Measurements from ENCODE around the gene GLB1L.
A peak's percentile ranks its signal among the peaks of the same experiment; 100 is the strongest.

GLB1L gene

DNA sequence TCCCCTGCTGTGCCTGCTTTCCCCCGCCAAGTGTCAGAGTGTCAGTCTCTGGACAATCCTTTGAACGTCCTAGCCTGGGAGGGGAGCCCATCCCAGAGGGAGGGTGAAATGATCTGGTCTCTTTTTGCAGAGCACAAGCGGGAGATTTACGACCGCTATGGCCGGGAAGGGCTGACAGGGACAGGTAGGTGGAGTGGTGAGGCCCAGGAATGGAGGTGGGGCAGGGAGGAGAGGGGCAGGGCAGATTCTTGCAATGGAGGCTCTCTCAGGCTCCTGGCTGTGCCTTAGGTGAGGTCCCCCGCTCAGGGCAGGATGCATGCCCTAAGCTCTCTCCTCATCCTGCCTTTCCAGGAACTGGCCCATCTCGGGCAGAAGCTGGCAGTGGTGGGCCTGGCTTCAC lies 36.3 kb upstream of the GLB1L start:
- in situ Hi-C loops (cut with MboI; ENCODE audit: low pct_unique_long_range_greater_than_20kb, low sequenced_read_pairs, unreplicated experiment) = no loop called here
- TF ChIP-seq, protein P1, sequence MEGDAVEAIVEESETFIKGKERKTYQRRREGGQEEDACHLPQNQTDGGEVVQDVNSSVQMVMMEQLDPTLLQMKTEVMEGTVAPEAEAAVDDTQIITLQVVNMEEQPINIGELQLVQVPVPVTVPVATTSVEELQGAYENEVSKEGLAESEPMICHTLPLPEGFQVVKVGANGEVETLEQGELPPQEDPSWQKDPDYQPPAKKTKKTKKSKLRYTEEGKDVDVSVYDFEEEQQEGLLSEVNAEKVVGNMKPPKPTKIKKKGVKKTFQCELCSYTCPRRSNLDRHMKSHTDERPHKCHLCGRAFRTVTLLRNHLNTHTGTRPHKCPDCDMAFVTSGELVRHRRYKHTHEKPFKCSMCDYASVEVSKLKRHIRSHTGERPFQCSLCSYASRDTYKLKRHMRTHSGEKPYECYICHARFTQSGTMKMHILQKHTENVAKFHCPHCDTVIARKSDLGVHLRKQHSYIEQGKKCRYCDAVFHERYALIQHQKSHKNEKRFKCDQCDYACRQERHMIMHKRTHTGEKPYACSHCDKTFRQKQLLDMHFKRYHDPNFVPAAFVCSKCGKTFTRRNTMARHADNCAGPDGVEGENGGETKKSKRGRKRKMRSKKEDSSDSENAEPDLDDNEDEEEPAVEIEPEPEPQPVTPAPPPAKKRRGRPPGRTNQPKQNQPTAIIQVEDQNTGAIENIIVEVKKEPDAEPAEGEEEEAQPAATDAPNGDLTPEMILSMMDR (IDR thresholded peaks at IDR 0.05; ENCODE audit: extremely low read depth, insufficient read depth, missing control alignments) = no peak
- DNase-seq (ENCODE audit: low spot score) = no peak

DNA sequence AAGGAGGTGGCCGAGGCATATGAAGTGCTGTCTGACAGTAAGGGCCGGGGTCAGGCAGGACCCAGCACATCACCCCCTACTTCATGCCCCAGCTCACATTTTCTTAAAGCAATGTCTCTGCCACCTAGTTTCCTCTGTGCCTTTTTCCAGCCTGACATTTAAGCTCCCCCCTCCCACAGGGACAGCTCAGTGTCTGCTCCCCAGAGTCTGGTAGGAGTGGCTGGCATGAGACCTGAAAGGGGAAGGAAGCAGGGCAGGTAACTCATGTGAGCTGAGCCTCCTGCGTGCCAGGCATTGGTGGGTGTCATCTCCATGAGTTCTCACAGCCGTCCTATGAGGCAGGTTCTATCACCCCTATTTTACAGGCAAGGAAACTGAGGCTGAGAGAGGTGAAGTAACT lies 35.4 kb upstream of the GLB1L start:
- no peak for DNase-seq (ENCODE audit: low spot score)
- TF ChIP-seq, protein P1 (IDR thresholded peaks at IDR 0.05; ENCODE audit: extremely low read depth, insufficient read depth, missing control alignments) = no peak
- in situ Hi-C loops (cut with MboI; ENCODE audit: low pct_unique_long_range_greater_than_20kb, low sequenced_read_pairs, unreplicated experiment) = no loop called here

DNA sequence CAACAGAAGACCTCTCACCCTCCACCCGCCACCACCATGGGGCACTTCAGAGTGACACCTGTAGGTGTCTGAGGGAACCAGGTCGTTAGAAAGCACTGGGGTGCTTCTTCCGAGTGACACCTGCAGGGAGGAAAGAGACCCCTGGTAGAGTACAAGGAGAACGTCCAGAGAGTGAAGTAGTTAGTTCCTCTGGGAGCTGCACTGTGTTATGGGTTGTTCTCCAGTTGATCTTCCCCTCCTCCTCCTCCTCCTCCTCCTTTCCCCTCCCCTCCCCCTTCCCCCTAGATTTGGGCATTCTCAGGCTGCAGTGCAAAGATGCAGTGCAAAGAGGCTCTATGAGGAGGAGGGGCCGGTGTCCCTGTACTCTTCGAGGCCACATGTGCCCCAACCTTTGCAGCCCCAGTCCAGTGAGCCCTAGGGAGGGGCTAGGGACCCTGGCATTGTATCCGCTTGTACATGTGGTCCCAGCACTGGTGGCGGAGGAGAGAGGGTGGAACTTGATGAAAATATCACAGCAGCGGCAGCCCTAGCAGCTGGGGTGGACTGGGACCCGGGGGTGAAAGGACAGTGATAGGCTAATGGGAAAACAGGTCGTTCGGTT lies 34.8 kb upstream of the GLB1L start:
- in situ Hi-C loops (cut with MboI; ENCODE audit: low pct_unique_long_range_greater_than_20kb, low sequenced_read_pairs, unreplicated experiment) = no loop called here

DNA sequence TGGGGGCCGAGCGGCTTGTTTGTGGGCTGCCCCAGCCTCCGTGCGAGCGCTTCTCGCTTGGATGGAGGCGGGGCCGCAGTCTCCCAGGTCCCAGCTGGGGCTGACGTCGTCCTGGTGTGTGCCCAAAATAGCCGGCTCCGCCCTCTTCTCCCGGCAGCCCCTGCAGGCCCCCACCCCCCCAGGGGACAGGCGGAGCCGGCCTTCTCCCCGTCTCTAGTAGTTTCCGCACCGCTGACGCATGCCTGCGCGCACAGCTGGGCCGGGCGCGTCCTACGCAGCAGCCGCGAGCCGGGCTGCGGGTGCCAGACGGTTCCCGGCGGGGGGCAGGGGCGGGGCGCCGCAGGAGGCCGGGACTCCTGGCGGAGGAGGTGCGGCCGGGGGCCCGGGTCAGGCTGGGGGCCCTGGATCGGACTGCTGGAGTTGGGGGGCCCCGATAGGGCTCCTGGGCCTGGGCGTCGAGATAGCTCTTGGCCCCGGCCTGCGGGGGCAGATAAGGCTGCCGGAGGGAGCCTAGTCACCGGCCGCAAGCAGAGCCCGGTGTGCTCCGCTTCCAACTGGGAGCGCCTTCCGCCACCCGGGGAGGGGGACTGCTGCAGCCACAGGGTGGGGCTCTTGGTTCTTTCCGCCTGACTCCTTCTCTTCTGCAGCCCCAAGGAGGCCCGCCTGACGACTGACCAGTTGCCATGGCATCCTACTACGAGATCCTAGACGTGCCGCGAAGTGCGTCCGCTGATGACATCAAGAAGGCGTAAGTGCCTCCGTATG lies 34.1 kb upstream of the GLB1L start, which contains the start of gene DNAJB2:
Gene DNAJB2 (plus strand): TSS at position 216 of the 765 bp plus-strand sequence. CDS start 468 bp downstream, at position 684.
- peak; percentile 100 for DNase-seq (ENCODE audit: low spot score)
- in situ Hi-C loops (cut with MboI; ENCODE audit: low pct_unique_long_range_greater_than_20kb, low sequenced_read_pairs, unreplicated experiment) = no loop called here

More for the DNA sequence above, 34.8 kb upstream of the GLB1L start:
- DNase-seq (ENCODE audit: low spot score) = no peak
- TF ChIP-seq, protein P1 (IDR thresholded peaks at IDR 0.05; ENCODE audit: extremely low read depth, insufficient read depth, missing control alignments) = peak; percentile 13

DNA sequence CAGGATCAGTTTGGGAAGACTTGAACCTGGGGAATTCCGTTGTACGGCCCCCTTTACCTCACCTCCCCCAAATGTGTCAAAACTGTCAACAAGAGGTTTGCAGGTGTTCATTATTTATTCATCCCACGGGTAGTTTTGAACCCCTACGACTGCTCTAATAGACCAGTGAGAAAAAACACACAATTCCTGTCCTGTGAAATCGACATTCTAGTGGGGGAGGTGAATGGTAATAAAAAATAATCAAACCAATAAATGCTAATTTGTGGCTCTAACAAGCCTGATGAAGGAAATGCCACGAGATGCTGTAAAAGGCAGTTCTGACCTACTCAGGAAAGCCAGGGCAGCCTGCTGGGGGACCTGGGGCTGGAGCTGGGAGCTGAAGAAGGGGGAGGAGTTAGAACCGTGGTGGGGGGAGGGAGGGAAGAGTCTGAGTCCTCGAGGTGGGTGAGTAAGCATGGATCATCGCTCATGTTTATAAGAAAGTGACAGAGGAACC lies 33.5 kb upstream of the GLB1L start:
- TF ChIP-seq, protein P1 (IDR thresholded peaks at IDR 0.05; ENCODE audit: extremely low read depth, insufficient read depth, missing control alignments) = no peak
- in situ Hi-C loops (cut with MboI; ENCODE audit: low pct_unique_long_range_greater_than_20kb, low sequenced_read_pairs, unreplicated experiment) = no loop called here
- peak; percentile 43 for DNase-seq (ENCODE audit: low spot score)

More for the DNA sequence above, 34.1 kb upstream of the GLB1L start, which contains the start of gene DNAJB2:
- TF ChIP-seq, protein P1 (IDR thresholded peaks at IDR 0.05; ENCODE audit: extremely low read depth, insufficient read depth, missing control alignments) = peak; percentile 7

DNA sequence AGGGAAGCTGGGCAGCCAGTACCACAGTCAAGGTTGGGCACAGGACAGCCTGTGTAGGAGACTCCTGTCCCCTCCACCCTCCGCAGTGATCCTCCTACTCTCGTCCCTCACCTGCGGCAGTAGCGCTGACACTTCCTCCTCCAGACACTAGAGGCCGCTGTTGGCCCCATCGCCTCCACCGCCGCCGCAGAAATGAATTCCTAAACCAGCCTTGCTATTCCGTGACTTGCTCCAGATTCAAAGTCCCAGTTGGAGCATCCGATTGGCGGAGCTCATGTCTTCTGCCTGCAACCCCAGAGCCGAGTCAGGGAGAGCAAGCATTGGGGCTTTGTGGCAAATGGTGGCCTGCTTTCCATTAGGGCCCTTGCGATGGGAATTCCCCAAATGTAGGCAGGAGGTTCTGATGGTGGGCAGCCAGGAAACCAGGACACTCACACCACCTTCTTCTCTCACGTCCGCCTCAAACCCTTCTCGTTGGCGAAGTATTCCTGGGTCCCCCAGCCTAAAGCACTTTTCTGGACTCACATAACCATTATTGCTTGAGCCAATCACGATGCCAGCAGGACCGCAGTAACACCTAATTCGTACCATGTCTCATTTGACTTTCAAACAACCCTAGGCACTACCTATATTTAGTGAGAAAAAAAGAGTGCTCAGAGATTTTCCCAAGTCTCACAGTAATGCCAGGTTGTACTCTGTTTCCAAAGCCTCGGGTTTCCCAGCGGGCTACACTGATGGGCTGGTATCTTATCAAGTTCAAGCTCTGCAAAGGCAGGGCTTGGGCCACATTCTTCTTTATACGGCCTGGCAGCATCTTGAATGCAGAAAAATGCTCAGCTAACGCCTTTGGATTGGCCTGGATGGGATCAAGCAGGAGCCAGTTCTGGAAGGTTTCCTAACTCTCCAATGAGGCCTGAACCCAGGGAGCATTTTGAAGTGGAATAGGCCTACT lies 32.7 kb upstream of the GLB1L start:
- TF ChIP-seq, protein P1 (IDR thresholded peaks at IDR 0.05; ENCODE audit: extremely low read depth, insufficient read depth, missing control alignments) = peak; percentile 97
- in situ Hi-C loops (cut with MboI; ENCODE audit: low pct_unique_long_range_greater_than_20kb, low sequenced_read_pairs, unreplicated experiment) = no loop called here
- DNase-seq (ENCODE audit: low spot score) = peak; percentile 79

All from GM13977 (cell line).